SK-N-SH (cell line): Measurements from ENCODE around the gene TRIM58. TPM values are rescaled to one million over a fixed set of nuclear protein-coding genes. Genes with fewer than 3 reads are reported as not detected.

ENCODE experiments used
- CTCF ChIA-PET: fragments of 300-600, 350-600 bp; formaldehyde crosslinking; extraction: SDS; loops from one replicate; lab custom pipeline; 2021; lab: Yijun Ruan, JAX
- POLR2A ChIA-PET: fragments of 350-600 bp; sonication (Branson Sonifier 250); formaldehyde crosslinking; extraction: SDS; loops from one replicate; lab custom pipeline; 2020; ENCODE audit warnings: antibody characterized with exemption, inconsistent platforms; lab: Yijun Ruan, JAX
- DNase-seq: peaks from one replicate; pipeline ENCODE4 v3.0.0; 2012
- H2AFZ ChIP-seq: fragments of 200-600 bp; sonication (generic); 2 replicates; pipeline ENCODE4 v1.8.1; 2016; ENCODE audit warnings: antibody characterized with exemption, mild to moderate bottlenecking, low read depth
- H3F3A ChIP-seq: fragments of 200-600 bp; sonication (generic); replicated peaks from 2 replicates; pipeline ENCODE3; 2016; ENCODE audit warnings: antibody characterized with exemption, mild to moderate bottlenecking; ENCODE audit not compliant: insufficient read depth
- H3K27ac ChIP-seq, 2 experiments: fragments of 200-500 bp in 1 of 2; fragments of 200-600 bp in 1 of 2; sonication (Bioruptor generic) in 1 of 2; sonication (generic), shearing (Covaris generic) in 1 of 2; 2 replicates each; pipeline versions ENCODE4 v1.5.1 to v1.6.1; 2014 to 2016; ENCODE audit warnings: low read depth in 2 of 2, inconsistent platforms in 1 of 2, low read length in 1 of 2, mild to moderate bottlenecking in 1 of 2, mixed read lengths in 1 of 2
- H3K27me3 ChIP-seq: fragments of 200-600 bp; sonication (generic), shearing (Covaris generic); 2 replicates; pipeline ENCODE4 v1.6.1; 2016; ENCODE audit warnings: mixed run types; ENCODE audit not compliant: insufficient read depth
- H3K36me3 ChIP-seq, 2 experiments: fragments of 200-500 bp in 1 of 2; fragments of 200-600 bp in 1 of 2; sonication (Bioruptor generic) in 1 of 2; sonication (generic) in 1 of 2; replicated peaks in 1 of 2; 2 replicates each; pipeline versions ENCODE3 to v1.5.1; 2014 to 2016; ENCODE audit warnings: low read length in 1 of 2, mild to moderate bottlenecking in 1 of 2; ENCODE audit not compliant: insufficient read depth in 2 of 2, control insufficient read depth in 1 of 2
- H3K4me1 ChIP-seq, 2 experiments: fragments of 200-500 bp in 1 of 2; fragments of 200-600 bp in 1 of 2; sonication (Bioruptor generic) in 1 of 2; sonication (generic), shearing (Covaris generic) in 1 of 2; 2 replicates each; pipeline versions ENCODE4 v1.5.1 to v1.6.1; 2014 to 2016; ENCODE audit warnings: low read depth in 1 of 2, low read length in 1 of 2, mixed run types in 1 of 2; ENCODE audit not compliant: insufficient read depth in 2 of 2, control insufficient read depth in 1 of 2
- H3K4me2 ChIP-seq: fragments of 200-600 bp; sonication (generic), shearing (Covaris generic); 2 replicates; pipeline ENCODE4 v1.6.1; 2017; ENCODE audit warnings: mixed run types
- H3K4me3 ChIP-seq, 2 experiments: fragments of 200-500 bp in 1 of 2; fragments of 200-600 bp in 1 of 2; sonication (Bioruptor generic) in 1 of 2; sonication (generic), shearing (Covaris generic) in 1 of 2; 2 replicates each; pipeline versions ENCODE4 v1.5.1 to v1.8.1; 2014 to 2016; ENCODE audit warnings: low read depth in 2 of 2, inconsistent platforms in 1 of 2, low read length in 1 of 2, mild to moderate bottlenecking in 1 of 2, mixed read lengths in 1 of 2, moderate library complexity in 1 of 2
- H3K79me2 ChIP-seq: fragments of 200-600 bp; sonication (generic); 2 replicates; pipeline ENCODE4 v1.8.1; 2017; ENCODE audit warnings: mild to moderate bottlenecking; ENCODE audit not compliant: insufficient read depth
- H3K9ac ChIP-seq: fragments of 200-600 bp; sonication (generic); 2 replicates; pipeline ENCODE4 v1.6.1; 2017; ENCODE audit warnings: mixed run types
- H3K9me2 ChIP-seq: fragments of 200-600 bp; sonication (generic); 2 replicates; pipeline ENCODE4 v1.6.1; 2017; ENCODE audit warnings: mixed run types
- H3K9me3 ChIP-seq: fragments of 200-600 bp; sonication (generic); 2 replicates; pipeline ENCODE4 v1.6.1; 2017; ENCODE audit warnings: mixed run types, mild to moderate bottlenecking, moderate library complexity
- H4K20me1 ChIP-seq: fragments of 200-600 bp; sonication (generic); 2 replicates; pipeline ENCODE4 v1.6.1; 2017; ENCODE audit warnings: mild to moderate bottlenecking, mixed run types; ENCODE audit not compliant: insufficient read depth
- FOXM1 ChIP-seq: IDR thresholded peaks from 2 replicates; pipeline ENCODE4 v1.4.0; 2012; ENCODE audit warnings: low read depth, mild to moderate bottlenecking
- GATA2 ChIP-seq: sonication (generic); formaldehyde crosslinking; IDR thresholded peaks from 2 replicates; pipeline ENCODE4 v1.5.0; 2020; ENCODE audit warnings: mild to moderate bottlenecking, missing genetic modification reagents
- MEF2A ChIP-seq: IDR thresholded peaks from 2 replicates; pipeline ENCODE4 v1.4.0; 2012; ENCODE audit warnings: low read depth, borderline replicate concordance
- MXI1 ChIP-seq: IDR thresholded peaks from 2 replicates; pipeline ENCODE4 v1.6.1; 2012; ENCODE audit warnings: mild to moderate bottlenecking, low read depth, low read length, improper control_type of control experiment
- NFIC ChIP-seq: IDR thresholded peaks from 2 replicates; pipeline ENCODE4 v1.4.0; 2012; ENCODE audit warnings: borderline replicate concordance
- RAD21 ChIP-seq: IDR thresholded peaks from 2 replicates; pipeline ENCODE4 v1.6.1; 2012; ENCODE audit warnings: mild to moderate bottlenecking, low read length
- RCOR1 ChIP-seq: fragments of 150-350 bp; IDR thresholded peaks from 2 replicates; pipeline ENCODE4 v1.6.1; 2017; ENCODE audit warnings: antibody characterized with exemption, low read length
- RXRA ChIP-seq: IDR thresholded peaks from 2 replicates; pipeline ENCODE4 v1.4.0; 2012; ENCODE audit warnings: low read depth, mild to moderate bottlenecking, borderline replicate concordance
- SIN3A ChIP-seq: IDR thresholded peaks from 2 replicates; pipeline ENCODE4 v1.6.1; 2012; ENCODE audit warnings: low read depth, mild to moderate bottlenecking, low read length, moderate library complexity, borderline replicate concordance
- TCF12 ChIP-seq: IDR thresholded peaks from 2 replicates; pipeline ENCODE4 v1.4.0; 2012
- TEAD4 ChIP-seq: IDR thresholded peaks from 2 replicates; pipeline ENCODE4 v1.4.0; 2012; ENCODE audit warnings: mild to moderate bottlenecking, borderline replicate concordance; ENCODE audit not compliant: insufficient read depth
- YY1 ChIP-seq: IDR thresholded peaks from 2 replicates; pipeline ENCODE4 v1.4.0; 2012; ENCODE audit warnings: low read depth, mild to moderate bottlenecking
- WGBS: methylation state at CpG from one replicate; pipeline ENCODE4 v1.1.6; 2017; ENCODE audit warnings: low lambda C conversion rate; 5-methylcytosine and 5-hydroxymethylcytosine counted together
- polyA plus RNA-seq, 3 experiments: library from polyadenylated mRNA; depleted of rRNA; stranded (reverse); fragments of >200 nt; gene quantifications; 2 replicates each; pipeline ENCODE4 v1.2.3, GENCODE V29; 2012
- TF ChIP-seq, protein P1 (sequence below): IDR thresholded peaks from 2 replicates; pipeline ENCODE4 v1.4.0; 2012; ENCODE audit warnings: low read depth, borderline replicate concordance
- TF ChIP-seq, protein P2 (sequence below): fragments of 150-350 bp; IDR thresholded peaks from 2 replicates; pipeline ENCODE4 v1.6.1; 2017; ENCODE audit warnings: antibody characterized with exemption, low read length, low read depth, borderline replicate concordance
- TF ChIP-seq, protein P3 (sequence below): IDR thresholded peaks from 2 replicates; pipeline ENCODE4 v1.6.1; 2012; ENCODE audit warnings: mild to moderate bottlenecking, low read depth, low read length, moderate library complexity
- TF ChIP-seq, protein P4 (sequence below): fragments of 150-350 bp; IDR thresholded peaks from 2 replicates; pipeline ENCODE4 v1.6.1; 2016; ENCODE audit warnings: mild to moderate bottlenecking, low read depth, low read length

Gene TRIM58
- polyA plus RNA-seq, 1 of the 3 experiments (the other 2 are of a cell fraction): 0.35 TPM

DNA sequence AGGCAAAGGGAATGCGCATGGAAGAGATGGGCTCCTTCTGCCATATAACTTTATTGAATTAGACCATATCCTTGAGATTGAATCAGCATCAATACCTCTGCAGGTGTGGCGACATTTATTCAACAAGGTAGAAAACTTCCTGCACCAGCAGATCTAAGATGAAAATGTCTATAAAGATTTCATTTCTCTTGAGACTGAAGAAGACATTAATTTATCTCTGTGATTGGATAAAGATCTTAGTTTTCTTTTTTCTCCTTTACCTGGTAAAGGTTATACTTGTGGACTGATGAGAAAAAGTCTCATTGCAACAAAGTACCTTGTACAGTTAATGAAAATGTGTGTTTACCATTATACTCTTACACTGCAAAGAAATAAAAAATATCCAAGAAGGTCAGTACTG, 63.0 kb downstream of the TRIM58 start, which contains the start of gene OR2T8:
Gene OR2T8 (plus strand): TSS at position 301 of the 400 bp plus-strand sequence. CDS start 766 bp downstream, outside the sequence.
- H3K4me3 ChIP-seq: no peak within 1 kb of the TSS
- H3F3A ChIP-seq: no peaks in the 10 kb centered on the region
- H3K27ac ChIP-seq: no peak within 1 kb of the TSS
- H3K4me2 ChIP-seq: no peak within 1 kb of the TSS
- no peaks in the 10 kb centered on the region for H3K4me1 ChIP-seq
- H3K79me2 ChIP-seq: no peaks in the 10 kb centered on the region
- H4K20me1 ChIP-seq: no peaks in the 10 kb centered on the region
- TF ChIP-seq, protein P1, sequence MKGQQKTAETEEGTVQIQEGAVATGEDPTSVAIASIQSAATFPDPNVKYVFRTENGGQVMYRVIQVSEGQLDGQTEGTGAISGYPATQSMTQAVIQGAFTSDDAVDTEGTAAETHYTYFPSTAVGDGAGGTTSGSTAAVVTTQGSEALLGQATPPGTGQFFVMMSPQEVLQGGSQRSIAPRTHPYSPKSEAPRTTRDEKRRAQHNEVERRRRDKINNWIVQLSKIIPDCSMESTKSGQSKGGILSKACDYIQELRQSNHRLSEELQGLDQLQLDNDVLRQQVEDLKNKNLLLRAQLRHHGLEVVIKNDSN: no peak
- TF ChIP-seq, protein P2, sequence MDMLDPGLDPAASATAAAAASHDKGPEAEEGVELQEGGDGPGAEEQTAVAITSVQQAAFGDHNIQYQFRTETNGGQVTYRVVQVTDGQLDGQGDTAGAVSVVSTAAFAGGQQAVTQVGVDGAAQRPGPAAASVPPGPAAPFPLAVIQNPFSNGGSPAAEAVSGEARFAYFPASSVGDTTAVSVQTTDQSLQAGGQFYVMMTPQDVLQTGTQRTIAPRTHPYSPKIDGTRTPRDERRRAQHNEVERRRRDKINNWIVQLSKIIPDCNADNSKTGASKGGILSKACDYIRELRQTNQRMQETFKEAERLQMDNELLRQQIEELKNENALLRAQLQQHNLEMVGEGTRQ: no peak
- TF ChIP-seq TEAD4: no peak
- TF ChIP-seq MXI1: no peak
- TF ChIP-seq, protein P3, sequence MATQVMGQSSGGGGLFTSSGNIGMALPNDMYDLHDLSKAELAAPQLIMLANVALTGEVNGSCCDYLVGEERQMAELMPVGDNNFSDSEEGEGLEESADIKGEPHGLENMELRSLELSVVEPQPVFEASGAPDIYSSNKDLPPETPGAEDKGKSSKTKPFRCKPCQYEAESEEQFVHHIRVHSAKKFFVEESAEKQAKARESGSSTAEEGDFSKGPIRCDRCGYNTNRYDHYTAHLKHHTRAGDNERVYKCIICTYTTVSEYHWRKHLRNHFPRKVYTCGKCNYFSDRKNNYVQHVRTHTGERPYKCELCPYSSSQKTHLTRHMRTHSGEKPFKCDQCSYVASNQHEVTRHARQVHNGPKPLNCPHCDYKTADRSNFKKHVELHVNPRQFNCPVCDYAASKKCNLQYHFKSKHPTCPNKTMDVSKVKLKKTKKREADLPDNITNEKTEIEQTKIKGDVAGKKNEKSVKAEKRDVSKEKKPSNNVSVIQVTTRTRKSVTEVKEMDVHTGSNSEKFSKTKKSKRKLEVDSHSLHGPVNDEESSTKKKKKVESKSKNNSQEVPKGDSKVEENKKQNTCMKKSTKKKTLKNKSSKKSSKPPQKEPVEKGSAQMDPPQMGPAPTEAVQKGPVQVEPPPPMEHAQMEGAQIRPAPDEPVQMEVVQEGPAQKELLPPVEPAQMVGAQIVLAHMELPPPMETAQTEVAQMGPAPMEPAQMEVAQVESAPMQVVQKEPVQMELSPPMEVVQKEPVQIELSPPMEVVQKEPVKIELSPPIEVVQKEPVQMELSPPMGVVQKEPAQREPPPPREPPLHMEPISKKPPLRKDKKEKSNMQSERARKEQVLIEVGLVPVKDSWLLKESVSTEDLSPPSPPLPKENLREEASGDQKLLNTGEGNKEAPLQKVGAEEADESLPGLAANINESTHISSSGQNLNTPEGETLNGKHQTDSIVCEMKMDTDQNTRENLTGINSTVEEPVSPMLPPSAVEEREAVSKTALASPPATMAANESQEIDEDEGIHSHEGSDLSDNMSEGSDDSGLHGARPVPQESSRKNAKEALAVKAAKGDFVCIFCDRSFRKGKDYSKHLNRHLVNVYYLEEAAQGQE: no peak
- no peak for TF ChIP-seq GATA2
- TF ChIP-seq YY1: no peak
- no peak for TF ChIP-seq RCOR1
- TF ChIP-seq TCF12: no peak
- no peak for TF ChIP-seq FOXM1
- TF ChIP-seq, protein P4, sequence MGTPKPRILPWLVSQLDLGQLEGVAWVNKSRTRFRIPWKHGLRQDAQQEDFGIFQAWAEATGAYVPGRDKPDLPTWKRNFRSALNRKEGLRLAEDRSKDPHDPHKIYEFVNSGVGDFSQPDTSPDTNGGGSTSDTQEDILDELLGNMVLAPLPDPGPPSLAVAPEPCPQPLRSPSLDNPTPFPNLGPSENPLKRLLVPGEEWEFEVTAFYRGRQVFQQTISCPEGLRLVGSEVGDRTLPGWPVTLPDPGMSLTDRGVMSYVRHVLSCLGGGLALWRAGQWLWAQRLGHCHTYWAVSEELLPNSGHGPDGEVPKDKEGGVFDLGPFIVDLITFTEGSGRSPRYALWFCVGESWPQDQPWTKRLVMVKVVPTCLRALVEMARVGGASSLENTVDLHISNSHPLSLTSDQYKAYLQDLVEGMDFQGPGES: no peak
- TF ChIP-seq MEF2A: no peak
- no peak for TF ChIP-seq RAD21
- TF ChIP-seq NFIC: no peak
- TF ChIP-seq RXRA: no peak
- no peak for TF ChIP-seq SIN3A
- no peaks in the 10 kb centered on the region for H3K9me3 ChIP-seq
- ChIA-PET POLR2A (no interaction called here), CTCF (no interaction called here)
- H3K27me3 ChIP-seq: peaks cover 3% of the 10 kb centered on the region; the same call in 1 of the 2 replicates
- no peak for DNase-seq
- no peaks in the 10 kb centered on the region for H3K36me3 ChIP-seq
- H2AFZ ChIP-seq: no peak within 1 kb of the TSS
- H3K9me2 ChIP-seq: no peaks in the 10 kb centered on the region
- H3K9ac ChIP-seq: no peak within 1 kb of the TSS
- 8% methylated on average over 2 of the region's 2 CpGs for WGBS
